PC-3 (cell line): ENCODE measurements around the gene OSBPL1A. TPM values are rescaled to one million over a fixed set of nuclear protein-coding genes. Genes with fewer than 3 reads are reported as not detected.

Experiments
- ATAC-seq: fragments of 200-7000 bp; cut with Tn5 transposase; 2 replicates; pipeline ENCODE4 v1.9.1; 2020; ENCODE audit warnings: mild to moderate bottlenecking, moderate library complexity
- BruUV-seq: library from RNA; stranded (reverse); fragments of 400-500 nt; replicated peaks from 2 replicates; lab custom pipeline; 2021; lab: Mats Ljungman, UMichigan
- CTCF ChIA-PET: fragments of 300-600 bp; sonication (Branson Sonifier 250); formaldehyde crosslinking; loops from one replicate; lab custom pipeline; 2022; ENCODE audit warnings: antibody characterized with exemption; lab: Charles Lee
- POLR2A ChIA-PET: fragments of 300-600 bp; sonication (Branson Sonifier 250); formaldehyde crosslinking; loops from one replicate; lab custom pipeline; 2022; ENCODE audit warnings: antibody characterized with exemption; ENCODE audit not compliant: unreplicated experiment; lab: Charles Lee
- DNase-seq: peaks from one replicate; pipeline ENCODE4 v3.0.0-alpha.2; 2015
- H2AFZ ChIP-seq: fragments of 300-600 bp; sonication (generic); 2 replicates; pipeline ENCODE4 v1.6.0; 2016; ENCODE audit warnings: antibody characterized with exemption, low read length
- H3F3A ChIP-seq: fragments of 300-600 bp; sonication (generic); one replicate; pipeline ENCODE4 v1.6.0; 2017; ENCODE audit warnings: antibody characterized with exemption, low read length, control low read depth, mild to moderate bottlenecking; ENCODE audit not compliant: unreplicated experiment
- H3K27ac ChIP-seq: fragments of 300-600 bp; sonication (generic); 2 replicates; pipeline ENCODE4 v1.5.1; 2016; ENCODE audit warnings: mild to moderate bottlenecking, low read length
- H3K27me3 ChIP-seq: fragments of 300-600 bp; sonication (generic); 2 replicates; pipeline ENCODE4 v1.6.1; 2016; ENCODE audit warnings: low read length, mixed read lengths
- H3K36me3 ChIP-seq: fragments of 300-600 bp; sonication (generic); 2 replicates; pipeline ENCODE4 v1.6.1; 2016; ENCODE audit warnings: low read depth, mixed run types, low read length, mixed read lengths
- H3K4me1 ChIP-seq: fragments of 300-600 bp; sonication (generic); 2 replicates; pipeline ENCODE4 v1.5.1; 2016; ENCODE audit warnings: low read length; ENCODE audit not compliant: insufficient read depth
- H3K4me2 ChIP-seq: fragments of 300-600 bp; sonication (generic); 2 replicates; pipeline ENCODE4 v1.6.0; 2016; ENCODE audit warnings: low read length
- H3K4me3 ChIP-seq: fragments of 300-600 bp; sonication (generic); 2 replicates; pipeline ENCODE4 v1.5.1; 2016; ENCODE audit warnings: mild to moderate bottlenecking, low read length, mixed read lengths
- H3K79me2 ChIP-seq: fragments of 300-600 bp; sonication (generic); 2 replicates; pipeline ENCODE4 v1.6.1; 2017; ENCODE audit warnings: low read length, mixed read lengths
- H3K9ac ChIP-seq: fragments of 300-600 bp; sonication (generic); 2 replicates; pipeline ENCODE4 v1.6.0; 2016; ENCODE audit warnings: mild to moderate bottlenecking, low read length
- H3K9me2 ChIP-seq: fragments of 300-600 bp; sonication (generic); replicated peaks from 2 replicates; pipeline ENCODE4 v1.6.1; 2016; ENCODE audit warnings: mixed run types, low read length, mixed read lengths
- H3K9me3 ChIP-seq: fragments of 300-600 bp; sonication (generic); 2 replicates; pipeline ENCODE4 v1.6.1; 2016; ENCODE audit warnings: low read length, mixed read lengths
- H4K20me1 ChIP-seq: fragments of 300-600 bp; sonication (generic); 2 replicates; pipeline ENCODE4 v1.6.1; 2016; ENCODE audit warnings: low read length, mixed read lengths
- EZH2 ChIP-seq: fragments of 300-600 bp; sonication (generic); IDR thresholded peaks from one replicate; pipeline ENCODE4 v1.6.1; 2017; ENCODE audit warnings: antibody characterized with exemption, mild to moderate bottlenecking, low read length; ENCODE audit not compliant: unreplicated experiment
- EZH2phosphoT487 ChIP-seq: fragments of 300-600 bp; sonication (generic); IDR thresholded peaks from 2 replicates; pipeline ENCODE4 v1.6.1; 2018; ENCODE audit warnings: mild to moderate bottlenecking, antibody characterized with exemption, low read length, borderline replicate concordance
- intact Hi-C: fragments of 100-400 bp; cut with micrococcal nuclease; formaldehyde crosslinking; loops from 2 replicates; pipeline ENCODE4 v1.9.0; 2023
- total RNA-seq: library from RNA; depleted of rRNA; stranded (reverse); fragments of >200 nt; gene quantifications from 2 replicates; pipeline ENCODE4 v1.2.3, GENCODE V29; 2014
- TF ChIP-seq, protein P1 (sequence below): fragments of 300-600 bp; sonication (generic); conservative IDR thresholded peaks from 2 replicates; pipeline ENCODE4 v1.5.1; 2017; ENCODE audit warnings: antibody characterized with exemption, low read depth, mild to moderate bottlenecking, low read length

OSBPL1A gene
- total RNA-seq, 1 experiment from 2014 or later = 39.7 TPM

GRCh38 chr18:24317370-24317769 lies 80.3 kb downstream of the OSBPL1A start:
- Histone ChIP-seq H3K9me2 (no peaks in the 10 kb centered on the region), H3K27me3 (no peaks in the 10 kb centered on the region), H3K79me2 (no peaks in the 10 kb centered on the region), H3K4me3 (no peak overlapping the region), H3K9ac (no peak overlapping the region), H3K36me3 (no peaks in the 10 kb centered on the region), H2AFZ (no peak overlapping the region), H3K9me3 (no peaks in the 10 kb centered on the region), H4K20me1 (no peaks in the 10 kb centered on the region), H3K27ac (no peak overlapping the region), H3K4me1 (peaks cover 6% of the 10 kb centered on the region; the same call in 1 of the 2 replicates), H3K4me2 (no peak overlapping the region), H3F3A (no peaks in the 10 kb centered on the region)
- DNase-seq (peak; percentile 10), ATAC-seq (peak; percentile 33; the same call in 1 of the 2 replicates)
- no TSS peak for BruUV-seq
- TF ChIP-seq, protein P1, sequence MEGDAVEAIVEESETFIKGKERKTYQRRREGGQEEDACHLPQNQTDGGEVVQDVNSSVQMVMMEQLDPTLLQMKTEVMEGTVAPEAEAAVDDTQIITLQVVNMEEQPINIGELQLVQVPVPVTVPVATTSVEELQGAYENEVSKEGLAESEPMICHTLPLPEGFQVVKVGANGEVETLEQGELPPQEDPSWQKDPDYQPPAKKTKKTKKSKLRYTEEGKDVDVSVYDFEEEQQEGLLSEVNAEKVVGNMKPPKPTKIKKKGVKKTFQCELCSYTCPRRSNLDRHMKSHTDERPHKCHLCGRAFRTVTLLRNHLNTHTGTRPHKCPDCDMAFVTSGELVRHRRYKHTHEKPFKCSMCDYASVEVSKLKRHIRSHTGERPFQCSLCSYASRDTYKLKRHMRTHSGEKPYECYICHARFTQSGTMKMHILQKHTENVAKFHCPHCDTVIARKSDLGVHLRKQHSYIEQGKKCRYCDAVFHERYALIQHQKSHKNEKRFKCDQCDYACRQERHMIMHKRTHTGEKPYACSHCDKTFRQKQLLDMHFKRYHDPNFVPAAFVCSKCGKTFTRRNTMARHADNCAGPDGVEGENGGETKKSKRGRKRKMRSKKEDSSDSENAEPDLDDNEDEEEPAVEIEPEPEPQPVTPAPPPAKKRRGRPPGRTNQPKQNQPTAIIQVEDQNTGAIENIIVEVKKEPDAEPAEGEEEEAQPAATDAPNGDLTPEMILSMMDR = no peak
- no peak for TF ChIP-seq EZH2phosphoT487
- TF ChIP-seq EZH2 = no peak
- ChIA-PET CTCF (no interaction called here), POLR2A (no interaction called here)
- intact Hi-C loops = no loop called here

- Histone ChIP-seq H3K79me2 (no peaks in the 10 kb centered on the region), H3K27me3 (no peaks in the 10 kb centered on the region), H3K9me2 (no peaks in the 10 kb centered on the region), H3K27ac (no peak overlapping the region), H3K4me3 (no peak overlapping the region), H3K4me1 (peaks cover 6% of the 10 kb centered on the region; the same call in 1 of the 2 replicates), H3F3A (no peaks in the 10 kb centered on the region), H2AFZ (no peak overlapping the region), H3K9me3 (no peaks in the 10 kb centered on the region), H3K36me3 (no peaks in the 10 kb centered on the region), H3K9ac (no peak overlapping the region), H4K20me1 (no peaks in the 10 kb centered on the region), H3K4me2 (no peak overlapping the region)
- ChIA-PET POLR2A (interaction anchor here (0.6 kb wide), 1 partner anchor 26 kb away, joined by 3 read pairs; no protein-coding TSS in a partner anchor), CTCF (interaction anchor here (0.6 kb wide), 1 partner anchor 199 kb away, joined by 4 read pairs; no protein-coding TSS in a partner anchor)
- no TSS peak for BruUV-seq
- ATAC-seq (no peak), DNase-seq (no peak)
- intact Hi-C loops = no loop called here
- TF ChIP-seq, protein P1 = no peak
- TF ChIP-seq EZH2phosphoT487 (no peak), EZH2 (no peak)
Observed at GRCh38 chr18:24315170-24315569, 82.5 kb downstream of the OSBPL1A start.

DNA sequence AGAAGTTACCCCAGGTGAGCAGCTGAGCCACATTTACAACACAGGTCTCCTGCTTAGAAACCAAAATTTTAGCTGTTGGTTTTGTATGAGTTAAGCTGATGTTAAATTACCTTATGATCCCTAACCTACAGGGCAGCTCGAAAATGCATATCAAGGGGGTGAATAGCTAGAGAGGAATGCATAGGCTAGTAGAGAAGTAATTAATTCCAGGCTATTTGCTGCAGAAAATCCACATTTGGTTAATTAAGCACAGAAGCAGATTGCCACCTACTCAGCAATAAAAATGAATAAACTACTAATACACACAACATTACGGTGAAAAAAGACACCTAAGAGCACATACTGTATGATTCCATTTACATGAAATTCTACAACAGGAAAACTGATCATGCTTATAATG lies 91.4 kb downstream of the OSBPL1A start:
- DNase-seq = no peak
- BruUV-seq = no TSS peak
- CTCF ChIA-PET = no interaction called here
- Histone ChIP-seq H2AFZ (no peak overlapping the region), H3K4me1 (no peaks in the 10 kb centered on the region), H3K27ac (no peak overlapping the region), H3F3A (no peaks in the 10 kb centered on the region), H3K36me3 (no peaks in the 10 kb centered on the region), H3K4me3 (no peak overlapping the region), H3K79me2 (no peaks in the 10 kb centered on the region), H3K9ac (no peak overlapping the region), H3K4me2 (no peak overlapping the region), H3K27me3 (no peaks in the 10 kb centered on the region), H3K9me3 (no peaks in the 10 kb centered on the region), H3K9me2 (no peaks in the 10 kb centered on the region), H4K20me1 (no peaks in the 10 kb centered on the region)
- POLR2A ChIA-PET = no interaction called here
- no peak for TF ChIP-seq EZH2
- TF ChIP-seq EZH2phosphoT487 = no peak
- TF ChIP-seq, protein P1 = no peak
- ATAC-seq = no peak
- intact Hi-C loops = no loop called here
